GM12878 (cell line): ENCODE results near the gene RETN. TPM values are rescaled to one million over a fixed set of nuclear protein-coding genes. Genes with fewer than 3 reads are reported as not detected.

ENCODE experiments used
- ATAC-seq: fragments of 200-7000 bp; cut with Tn5 transposase; 3 replicates; pipeline ENCODE4 v1.9.1; 2020; ENCODE audit warnings: mild to moderate bottlenecking, moderate library complexity
- BruUV-seq: library from RNA; stranded (reverse); fragments of 400-500 nt; replicated peaks from 2 replicates; lab custom pipeline; 2021; lab: Mats Ljungman, UMichigan
- CTCF ChIA-PET: fragments of 300-600 bp; sonication (Branson Sonifier 250); formaldehyde crosslinking; extraction: SDS; loops from one replicate; lab custom pipeline; 2021; ENCODE audit warnings: inconsistent platforms; lab: Yijun Ruan, JAX
- POLR2A ChIA-PET: fragments of 350-600 bp; formaldehyde crosslinking; extraction: SDS; loops from one replicate; lab custom pipeline; 2021; ENCODE audit warnings: inconsistent platforms; lab: Charles Lee
- RAD21 ChIA-PET: fragments of 300-600 bp; sonication (Branson Sonifier 250); formaldehyde crosslinking; loops from one replicate; lab custom pipeline; 2023; ENCODE audit warnings: antibody characterized with exemption; ENCODE audit not compliant: unreplicated experiment; lab: Charles Lee
- SMC1A ChIA-PET: fragments of 300-600 bp; sonication (Branson Sonifier 250); formaldehyde crosslinking; loops from one replicate; lab custom pipeline; 2023; ENCODE audit not compliant: unreplicated experiment, uncharacterized antibody; lab: Charles Lee
- DNase-seq: peaks from one replicate; pipeline ENCODE4 v3.0.0-alpha.2; 2011; ENCODE audit warnings: low read depth, low spot score
- FAIRE-seq: peaks from 3 replicates; lab custom pipeline; 2011; peaks lifted over from hg19 to GRCh38; lab: Jason Lieb, UNC
- H2AFZ ChIP-seq: 2 replicates; pipeline ENCODE4 v1.6.0; 2011; ENCODE audit warnings: low read depth, low read length, control low read depth; ENCODE audit not compliant: control insufficient read depth
- H3K27ac ChIP-seq: 2 replicates; pipeline ENCODE4 v1.5.1; 2011; ENCODE audit warnings: control low read depth; ENCODE audit not compliant: control insufficient read depth, insufficient read depth
- H3K27me3 ChIP-seq, 2 experiments: replicated peaks in 1 of 2; 2 replicates each; pipeline versions ENCODE4 v1.6.0 to v1.6.1; 2011; ENCODE audit warnings: low read length in 1 of 2; ENCODE audit not compliant: control insufficient read depth in 2 of 2, insufficient read depth in 2 of 2
- H3K36me3 ChIP-seq, 2 experiments: 2 replicates each; pipeline ENCODE4 v1.5.1; 2011; ENCODE audit warnings: low read length in 1 of 2; ENCODE audit not compliant: control insufficient read depth in 2 of 2, insufficient read depth in 2 of 2
- H3K4me1 ChIP-seq: 2 replicates; pipeline ENCODE4 v1.6.1; 2011; ENCODE audit warnings: mild to moderate bottlenecking, low read length, moderate library complexity, mixed read lengths; ENCODE audit not compliant: control insufficient read depth, insufficient read depth
- H3K4me2 ChIP-seq: 2 replicates; pipeline ENCODE4 v1.6.0; 2011; ENCODE audit warnings: control low read depth; ENCODE audit not compliant: control insufficient read depth, insufficient read depth
- H3K4me3 ChIP-seq: fragments of 200-600 bp; sonication (generic); 2 replicates; pipeline ENCODE4 v1.5.1; 2016
- H3K79me2 ChIP-seq: 2 replicates; pipeline ENCODE4 v1.6.0; 2011; ENCODE audit warnings: low read length; ENCODE audit not compliant: control insufficient read depth, insufficient read depth
- H3K9ac ChIP-seq: 2 replicates; pipeline ENCODE4 v1.8.0; 2011; ENCODE audit warnings: low read length, control low read depth, mixed read lengths; ENCODE audit not compliant: control insufficient read depth, insufficient read depth
- H3K9me3 ChIP-seq: replicated peaks from 3 replicates; pipeline ENCODE4 v1.5.1; 2011; ENCODE audit warnings: mild to moderate bottlenecking, low read length; ENCODE audit not compliant: control insufficient read depth, insufficient read depth
- H4K20me1 ChIP-seq: 2 replicates; pipeline ENCODE4 v1.6.0; 2011; ENCODE audit not compliant: control insufficient read depth, insufficient read depth
- ELK1 ChIP-seq: IDR thresholded peaks from 2 replicates; pipeline ENCODE4 v1.6.1; 2012; ENCODE audit warnings: low read depth, low read length, improper control_type of control experiment
- GATAD2B ChIP-seq: fragments of 450-650 bp; conservative IDR thresholded peaks from 2 replicates; pipeline ENCODE4 v1.6.1; 2017; ENCODE audit warnings: low read depth, mild to moderate bottlenecking, moderate library complexity
- MYB ChIP-seq: fragments of 150-350 bp; IDR thresholded peaks from 2 replicates; pipeline ENCODE4 v1.6.1; 2014; ENCODE audit warnings: mild to moderate bottlenecking, low read depth, low read length, borderline replicate concordance
- POU2F2 ChIP-seq: IDR thresholded peaks from 3 replicates; pipeline ENCODE4 v1.6.1; 2011; ENCODE audit warnings: low read depth, mild to moderate bottlenecking, low read length, borderline replicate concordance
- ZSCAN29 ChIP-seq: fragments of 450-650 bp; IDR thresholded peaks from 2 replicates; pipeline ENCODE4 v1.6.1; 2017; ENCODE audit warnings: mild to moderate bottlenecking, moderate library complexity
- WGBS: methylation state at CpG from one replicate; pipeline ENCODE4 v1.1.6; 2016; ENCODE audit warnings: low lambda C conversion rate; ENCODE audit not compliant: insufficient replicate concordance, insufficient coverage; ENCODE audit errors: missing lambda C conversion rate; 5-methylcytosine and 5-hydroxymethylcytosine counted together
- in situ Hi-C: fragments of 300-500 bp; cut with MboI; formaldehyde crosslinking; loops from 9 replicates; pipeline ENCODE4 v1.14.3; 2018; ENCODE audit warnings: mixed read lengths
- intact Hi-C: fragments of 100-400 bp; cut with micrococcal nuclease; formaldehyde crosslinking; loops from one replicate; pipeline ENCODE4 v1.14.2; 2022; ENCODE audit not compliant: unreplicated experiment
- polyA plus RNA-seq, 11 experiments: library from polyadenylated mRNA; depleted of rRNA in 4 of 11; unstranded in 6 of 11; stranded (reverse) in 5 of 11; fragments of >200 nt; fragmentation: Nextera tagmentation in 4 of 11; fragmentation: Illumina TruSeq in 1 of 11; extraction: Ambion mirVana in 4 of 11; extraction: Trizol in 1 of 11; gene quantifications; 1 replicate in 1 of 11; 2 replicates in 10 of 11; pipeline versions ENCODE4 v1.2.1 to v1.2.3, GENCODE V29; 2011 to 2016; ENCODE audit warnings: inconsistent platforms in 2 of 11, missing spikeins in 2 of 11, low read depth in 1 of 11
- total RNA-seq, 4 experiments: library from RNA; depleted of rRNA in 3 of 4; stranded (reverse); fragments of >200 nt in 3 of 4; fragmentation: Illumina TruSeq in 1 of 4; extraction: Trizol in 1 of 4; gene quantifications; 2 replicates each; pipeline versions ENCODE4 v1.2.1 to v1.2.3, GENCODE V29; 2013 to 2021
- TF ChIP-seq, protein P1 (sequence below): fragments of 450-650 bp; formaldehyde crosslinking; IDR thresholded peaks from 2 replicates; pipeline ENCODE4 v1.4.0; 2022; ENCODE audit warnings: mild to moderate bottlenecking, moderate library complexity
- TF ChIP-seq, protein P2 (sequence below): fragments of 450-650 bp; IDR thresholded peaks from 2 replicates; pipeline ENCODE4 v1.6.1; 2017; ENCODE audit warnings: low read depth, mild to moderate bottlenecking, moderate library complexity
- TF ChIP-seq, protein P3 (sequence below): fragments of 450-650 bp; IDR thresholded peaks from 2 replicates; pipeline ENCODE4 v1.6.1; 2016; ENCODE audit warnings: mild to moderate bottlenecking, moderate library complexity, borderline replicate concordance

Gene RETN
- total and polyA plus RNA-seq, 10 of the 15 experiments (the other 5 are each of a cell fraction or from before 2014, with no cell fraction given), result 0.26 TPM; not detected in 9

- peaks cover 0 to 7% of the 10 kb centered on the region in 2 experiments; a peak in 2 of 4 replicates for H3K36me3 ChIP-seq
- intact Hi-C loops, result no loop called here
- H3K4me1 ChIP-seq, result peaks cover 14% of the 10 kb centered on the region
- H3K79me2 ChIP-seq, result peaks cover 18% of the 10 kb centered on the region
- ChIA-PET POLR2A (interaction anchor here (0.7 to 1.8 kb wide), 2 partner anchors 22 to 28 kb away, joined by 3 to 6 read pairs; no protein-coding TSS in a partner anchor), RAD21 (interaction anchor here (1.3 kb wide), 1 partner anchor 71 kb away, joined by 3 read pairs; no protein-coding TSS in a partner anchor), SMC1A (interaction anchor here (1.3 to 1.4 kb wide), 2 partner anchors 9 to 71 kb away, joined by 4 read pairs; partner anchors contain the start of genes PET100 and XAB2), CTCF (interaction anchor here (1.3 to 2.2 kb wide), 4 partner anchors 13 to 261 kb away, joined by 3 to 12 read pairs (median 6); no protein-coding TSS in a partner anchor)
- H3K27ac ChIP-seq, result no peak overlapping the region
- FAIRE-seq (no peak), DNase-seq (no peak), ATAC-seq (no peak)
- no TSS peak for BruUV-seq
- H3K9ac ChIP-seq, result no peak overlapping the region
- H4K20me1 ChIP-seq, result no peaks in the 10 kb centered on the region
- no peak overlapping the region for H3K4me3 ChIP-seq
- in situ Hi-C loops, result no loop called here
- H3K9me3 ChIP-seq, result no peaks in the 10 kb centered on the region; the same call in 2 of the 3 replicates
- no peak overlapping the region for H2AFZ ChIP-seq
- H3K27me3 ChIP-seq, result no peaks in the 10 kb centered on the region
- no peak overlapping the region for H3K4me2 ChIP-seq
- 91% methylated on average over 11 of the region's 12 CpGs for WGBS
- TF ChIP-seq, protein P1, sequence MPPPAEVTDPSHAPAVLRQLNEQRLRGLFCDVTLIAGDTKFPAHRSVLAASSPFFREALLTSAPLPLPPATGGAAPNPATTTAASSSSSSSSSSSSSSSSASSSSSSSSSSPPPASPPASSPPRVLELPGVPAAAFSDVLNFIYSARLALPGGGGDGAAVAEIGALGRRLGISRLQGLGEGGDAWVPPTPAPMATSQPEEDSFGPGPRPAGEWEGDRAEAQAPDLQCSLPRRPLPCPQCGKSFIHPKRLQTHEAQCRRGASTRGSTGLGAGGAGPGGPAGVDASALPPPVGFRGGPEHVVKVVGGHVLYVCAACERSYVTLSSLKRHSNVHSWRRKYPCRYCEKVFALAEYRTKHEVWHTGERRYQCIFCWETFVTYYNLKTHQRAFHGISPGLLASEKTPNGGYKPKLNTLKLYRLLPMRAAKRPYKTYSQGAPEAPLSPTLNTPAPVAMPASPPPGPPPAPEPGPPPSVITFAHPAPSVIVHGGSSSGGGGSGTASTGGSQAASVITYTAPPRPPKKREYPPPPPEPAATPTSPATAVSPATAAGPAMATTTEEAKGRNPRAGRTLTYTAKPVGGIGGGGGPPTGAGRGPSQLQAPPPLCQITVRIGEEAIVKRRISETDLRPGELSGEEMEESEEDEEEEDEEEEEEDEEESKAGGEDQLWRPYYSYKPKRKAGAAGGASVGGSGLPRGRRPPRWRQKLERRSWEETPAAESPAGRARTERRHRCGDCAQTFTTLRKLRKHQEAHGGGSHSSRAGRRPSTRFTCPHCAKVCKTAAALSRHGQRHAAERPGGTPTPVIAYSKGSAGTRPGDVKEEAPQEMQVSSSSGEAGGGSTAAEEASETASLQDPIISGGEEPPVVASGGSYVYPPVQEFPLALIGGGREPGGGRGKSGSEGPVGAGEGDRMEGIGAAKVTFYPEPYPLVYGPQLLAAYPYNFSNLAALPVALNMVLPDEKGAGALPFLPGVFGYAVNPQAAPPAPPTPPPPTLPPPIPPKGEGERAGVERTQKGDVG (CRISPR knock-in tag), result no peak
- TF ChIP-seq, protein P2, sequence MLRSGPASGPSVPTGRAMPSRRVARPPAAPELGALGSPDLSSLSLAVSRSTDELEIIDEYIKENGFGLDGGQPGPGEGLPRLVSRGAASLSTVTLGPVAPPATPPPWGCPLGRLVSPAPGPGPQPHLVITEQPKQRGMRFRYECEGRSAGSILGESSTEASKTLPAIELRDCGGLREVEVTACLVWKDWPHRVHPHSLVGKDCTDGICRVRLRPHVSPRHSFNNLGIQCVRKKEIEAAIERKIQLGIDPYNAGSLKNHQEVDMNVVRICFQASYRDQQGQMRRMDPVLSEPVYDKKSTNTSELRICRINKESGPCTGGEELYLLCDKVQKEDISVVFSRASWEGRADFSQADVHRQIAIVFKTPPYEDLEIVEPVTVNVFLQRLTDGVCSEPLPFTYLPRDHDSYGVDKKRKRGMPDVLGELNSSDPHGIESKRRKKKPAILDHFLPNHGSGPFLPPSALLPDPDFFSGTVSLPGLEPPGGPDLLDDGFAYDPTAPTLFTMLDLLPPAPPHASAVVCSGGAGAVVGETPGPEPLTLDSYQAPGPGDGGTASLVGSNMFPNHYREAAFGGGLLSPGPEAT, result no peak
- TF ChIP-seq ZSCAN29 (no peak), POU2F2 (no peak), MYB (no peak), GATAD2B (no peak), ELK1 (no peak)
- TF ChIP-seq, protein P3, sequence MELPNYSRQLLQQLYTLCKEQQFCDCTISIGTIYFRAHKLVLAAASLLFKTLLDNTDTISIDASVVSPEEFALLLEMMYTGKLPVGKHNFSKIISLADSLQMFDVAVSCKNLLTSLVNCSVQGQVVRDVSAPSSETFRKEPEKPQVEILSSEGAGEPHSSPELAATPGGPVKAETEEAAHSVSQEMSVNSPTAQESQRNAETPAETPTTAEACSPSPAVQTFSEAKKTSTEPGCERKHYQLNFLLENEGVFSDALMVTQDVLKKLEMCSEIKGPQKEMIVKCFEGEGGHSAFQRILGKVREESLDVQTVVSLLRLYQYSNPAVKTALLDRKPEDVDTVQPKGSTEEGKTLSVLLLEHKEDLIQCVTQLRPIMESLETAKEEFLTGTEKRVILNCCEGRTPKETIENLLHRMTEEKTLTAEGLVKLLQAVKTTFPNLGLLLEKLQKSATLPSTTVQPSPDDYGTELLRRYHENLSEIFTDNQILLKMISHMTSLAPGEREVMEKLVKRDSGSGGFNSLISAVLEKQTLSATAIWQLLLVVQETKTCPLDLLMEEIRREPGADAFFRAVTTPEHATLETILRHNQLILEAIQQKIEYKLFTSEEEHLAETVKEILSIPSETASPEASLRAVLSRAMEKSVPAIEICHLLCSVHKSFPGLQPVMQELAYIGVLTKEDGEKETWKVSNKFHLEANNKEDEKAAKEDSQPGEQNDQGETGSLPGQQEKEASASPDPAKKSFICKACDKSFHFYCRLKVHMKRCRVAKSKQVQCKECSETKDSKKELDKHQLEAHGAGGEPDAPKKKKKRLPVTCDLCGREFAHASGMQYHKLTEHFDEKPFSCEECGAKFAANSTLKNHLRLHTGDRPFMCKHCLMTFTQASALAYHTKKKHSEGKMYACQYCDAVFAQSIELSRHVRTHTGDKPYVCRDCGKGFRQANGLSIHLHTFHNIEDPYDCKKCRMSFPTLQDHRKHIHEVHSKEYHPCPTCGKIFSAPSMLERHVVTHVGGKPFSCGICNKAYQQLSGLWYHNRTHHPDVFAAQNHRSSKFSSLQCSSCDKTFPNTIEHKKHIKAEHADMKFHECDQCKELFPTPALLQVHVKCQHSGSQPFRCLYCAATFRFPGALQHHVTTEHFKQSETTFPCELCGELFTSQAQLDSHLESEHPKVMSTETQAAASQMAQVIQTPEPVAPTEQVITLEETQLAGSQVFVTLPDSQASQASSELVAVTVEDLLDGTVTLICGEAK, result no peak
These were observed 29.9 kb upstream of the RETN start for GRCh38 chr19:7638802-7639465.
